Brain microvascular endothelial cell (primary cell): ENCODE measurements around the gene TNNC1.

Experiments
- DNase-seq: peaks from one replicate; pipeline ENCODE4 v3.0.0-alpha.2; 2020
- H3K27ac ChIP-seq: fragments of 250-450 bp; sonication (Bioruptor Pico); 2 replicates; pipeline ENCODE4 v1.5.1; 2020; ENCODE audit warnings: mild to moderate bottlenecking, moderate library complexity
- H3K27me3 ChIP-seq: fragments of 250-450 bp; sonication (Bioruptor Pico); replicated peaks from 2 replicates; pipeline ENCODE4 v1.5.1; 2020; ENCODE audit warnings: mild to moderate bottlenecking
- H3K36me3 ChIP-seq: fragments of 250-450 bp; sonication (Bioruptor Pico); replicated peaks from 2 replicates; pipeline ENCODE4 v1.5.1; 2020; ENCODE audit warnings: mild to moderate bottlenecking
- H3K4me3 ChIP-seq: 2 replicates; pipeline ENCODE4 v1.5.1; 2011; ENCODE audit warnings: low read depth, mild to moderate bottlenecking, control low read depth, low read length, moderate library complexity
- in situ Hi-C: cut with HindIII; loops from 2 replicates; pipeline ENCODE4 v1.10.0; 2017; ENCODE audit warnings: low sequenced_read_pairs, low pct_ligation_motif_present
- TF ChIP-seq, protein P1 (sequence below): IDR thresholded peaks from 2 replicates; pipeline ENCODE4 v1.5.1; 2011; ENCODE audit warnings: low read depth, mild to moderate bottlenecking, moderate library complexity, low read length, control low read depth, inconsistent platforms; ENCODE audit errors: missing control alignments

Gene TNNC1

DNA sequence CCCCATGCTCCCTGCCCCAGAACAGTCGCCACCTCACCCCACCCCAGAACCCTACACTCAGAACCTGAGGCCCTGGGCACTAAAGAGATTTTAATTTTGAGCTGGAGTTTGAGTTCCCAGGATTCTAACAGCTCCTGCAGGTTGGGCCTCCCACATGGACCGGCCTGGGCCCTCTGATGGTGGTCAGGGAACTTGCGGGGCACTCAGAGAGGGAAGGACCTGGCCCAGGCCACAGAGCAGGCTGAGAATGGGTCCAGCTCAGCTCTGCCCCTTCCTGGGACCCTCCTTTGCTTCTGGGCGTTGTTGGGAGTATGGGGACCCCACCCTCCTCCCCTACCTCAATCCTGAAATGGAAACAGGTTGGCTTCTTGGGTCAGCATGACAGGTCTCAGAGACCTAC is 7.8 kb downstream of the TNNC1 start:
- Histone ChIP-seq H3K36me3 (no peaks in the 10 kb centered on the region), H3K4me3 (no peak overlapping the region), H3K27ac (no peak overlapping the region), H3K27me3 (no peaks in the 10 kb centered on the region)
- in situ Hi-C loops: no loop called here
- TF ChIP-seq, protein P1, sequence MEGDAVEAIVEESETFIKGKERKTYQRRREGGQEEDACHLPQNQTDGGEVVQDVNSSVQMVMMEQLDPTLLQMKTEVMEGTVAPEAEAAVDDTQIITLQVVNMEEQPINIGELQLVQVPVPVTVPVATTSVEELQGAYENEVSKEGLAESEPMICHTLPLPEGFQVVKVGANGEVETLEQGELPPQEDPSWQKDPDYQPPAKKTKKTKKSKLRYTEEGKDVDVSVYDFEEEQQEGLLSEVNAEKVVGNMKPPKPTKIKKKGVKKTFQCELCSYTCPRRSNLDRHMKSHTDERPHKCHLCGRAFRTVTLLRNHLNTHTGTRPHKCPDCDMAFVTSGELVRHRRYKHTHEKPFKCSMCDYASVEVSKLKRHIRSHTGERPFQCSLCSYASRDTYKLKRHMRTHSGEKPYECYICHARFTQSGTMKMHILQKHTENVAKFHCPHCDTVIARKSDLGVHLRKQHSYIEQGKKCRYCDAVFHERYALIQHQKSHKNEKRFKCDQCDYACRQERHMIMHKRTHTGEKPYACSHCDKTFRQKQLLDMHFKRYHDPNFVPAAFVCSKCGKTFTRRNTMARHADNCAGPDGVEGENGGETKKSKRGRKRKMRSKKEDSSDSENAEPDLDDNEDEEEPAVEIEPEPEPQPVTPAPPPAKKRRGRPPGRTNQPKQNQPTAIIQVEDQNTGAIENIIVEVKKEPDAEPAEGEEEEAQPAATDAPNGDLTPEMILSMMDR: no peak
- DNase-seq: no peak

DNA sequence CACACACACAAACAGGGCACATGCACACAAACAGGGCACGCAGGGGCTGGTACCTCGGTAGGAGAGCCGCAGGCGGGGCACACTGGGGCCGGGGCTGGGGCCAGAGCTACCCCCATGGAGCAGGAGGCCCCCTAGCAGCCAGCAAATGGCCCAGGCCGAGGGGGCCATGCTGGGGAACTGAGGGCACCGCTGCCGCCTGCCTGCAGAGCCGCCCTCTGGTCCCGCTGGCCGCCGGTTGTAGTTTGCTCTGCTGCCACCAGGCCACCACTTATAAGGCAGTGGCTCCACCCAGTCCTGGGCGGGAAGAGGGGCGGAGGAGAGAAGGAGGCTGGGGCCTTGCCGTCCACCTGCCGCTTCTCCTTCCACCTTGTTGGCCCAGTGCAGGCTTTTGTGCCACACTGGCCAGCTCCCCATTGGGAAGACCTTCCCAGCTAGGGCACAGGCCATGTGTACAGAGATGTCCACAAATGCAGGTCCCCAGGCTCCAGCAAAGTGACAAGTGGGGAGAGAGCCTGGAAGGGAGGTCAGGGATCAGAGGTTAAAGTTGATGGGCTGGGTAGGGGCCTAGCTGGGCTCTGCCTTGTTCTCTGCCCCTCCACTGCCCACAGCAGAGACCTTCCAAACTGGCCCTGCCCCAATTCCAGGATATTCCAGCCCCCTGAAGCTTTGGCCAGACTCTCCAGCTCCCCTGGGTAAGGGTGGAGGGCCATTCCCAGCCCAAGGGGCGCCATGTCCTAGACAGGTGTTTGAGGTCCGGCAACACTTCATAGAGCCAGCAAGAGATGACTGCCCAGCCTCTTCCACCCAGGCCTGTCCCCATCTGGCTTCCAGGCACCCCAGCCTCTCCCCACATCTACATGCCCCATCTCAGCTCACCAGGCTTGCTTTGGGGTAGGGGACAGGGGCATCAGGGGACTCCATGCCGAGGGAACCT is 8.7 kb downstream of the TNNC1 start, which contains the start of gene SEMA3G:
Gene SEMA3G, minus strand, starts transcription at position 244 of the 934 bp plus-strand sequence. Its CDS starts 76 bp downstream, at position 168.
- H3K27ac ChIP-seq: no peak within 1 kb of the TSS
- peak; percentile 45 for DNase-seq
- in situ Hi-C loops: no loop called here
- H3K4me3 ChIP-seq: no peak within 1 kb of the TSS
- TF ChIP-seq, protein P1: peak; percentile 69
- no peaks in the 10 kb centered on the region for H3K36me3 ChIP-seq
- H3K27me3 ChIP-seq: no peaks in the 10 kb centered on the region

DNA sequence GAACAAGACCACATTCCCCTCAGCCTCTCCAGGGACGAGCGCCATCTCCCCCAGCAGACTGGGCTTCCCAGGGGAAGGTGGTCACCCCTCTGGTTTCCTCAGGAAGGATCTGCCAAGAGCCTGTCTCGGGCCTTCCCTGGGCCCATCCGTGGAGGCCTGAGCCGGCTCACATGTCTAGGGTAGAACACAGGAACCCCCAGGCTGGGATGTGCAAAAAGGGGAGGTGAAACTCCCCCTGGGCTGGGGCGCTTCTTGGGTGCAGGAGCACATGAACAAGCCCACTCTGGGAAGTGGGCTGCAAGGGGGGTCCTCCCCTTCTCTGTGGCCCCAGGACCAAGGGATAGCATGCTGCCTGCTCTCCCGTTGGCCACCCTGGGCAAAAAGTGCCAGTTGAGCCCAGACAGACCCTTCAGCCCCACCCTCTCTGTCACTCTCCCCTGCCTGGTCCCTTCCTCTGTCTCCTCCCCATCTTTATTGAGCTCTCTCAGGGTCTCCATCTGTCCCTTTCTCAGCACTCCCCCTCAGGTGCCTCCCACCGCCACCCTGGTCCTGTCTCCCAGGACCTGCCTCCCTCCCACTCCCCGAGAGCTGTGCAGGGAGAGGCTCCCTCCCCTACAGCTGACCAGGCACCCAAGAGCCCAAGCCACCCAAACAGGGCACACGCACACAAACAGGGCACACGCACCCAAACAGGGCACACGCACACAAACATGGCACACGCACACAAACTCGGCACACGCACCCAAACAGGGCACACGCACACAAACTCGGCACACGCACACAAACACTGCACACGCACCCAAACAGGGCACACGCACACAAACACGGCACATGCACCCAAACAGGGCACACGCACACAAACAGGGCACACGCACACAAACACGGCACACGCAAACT is 9.8 kb downstream of the TNNC1 start:
- Histone ChIP-seq H3K4me3 (no peak overlapping the region), H3K27me3 (no peaks in the 10 kb centered on the region), H3K27ac (no peak overlapping the region), H3K36me3 (no peaks in the 10 kb centered on the region)
- in situ Hi-C loops: no loop called here
- DNase-seq: no peak
- TF ChIP-seq, protein P1: no peak

DNA sequence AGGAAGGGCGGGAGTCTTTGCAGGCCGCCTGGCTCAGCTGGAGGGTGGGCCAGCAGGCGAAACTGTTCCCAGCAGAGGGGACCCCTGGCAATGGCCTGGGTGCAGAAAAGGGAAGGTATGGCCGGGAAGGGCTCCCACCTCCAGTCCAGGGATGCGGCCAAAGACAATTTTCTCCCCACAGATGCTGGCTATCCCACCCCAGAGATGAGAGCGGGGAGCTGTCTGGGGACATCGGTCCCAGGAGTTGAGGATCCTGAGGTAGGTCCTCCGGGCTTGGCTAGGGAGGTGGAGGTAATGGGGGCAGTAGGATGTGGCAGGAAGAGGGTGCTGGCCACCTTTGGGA is 10.6 kb downstream of the TNNC1 start:
- TF ChIP-seq, protein P1: no peak
- no peaks in the 10 kb centered on the region for H3K36me3 ChIP-seq
- no peak for DNase-seq
- in situ Hi-C loops: no loop called here
- H3K4me3 ChIP-seq: no peak overlapping the region
- H3K27me3 ChIP-seq: no peaks in the 10 kb centered on the region
- no peak overlapping the region for H3K27ac ChIP-seq

DNA sequence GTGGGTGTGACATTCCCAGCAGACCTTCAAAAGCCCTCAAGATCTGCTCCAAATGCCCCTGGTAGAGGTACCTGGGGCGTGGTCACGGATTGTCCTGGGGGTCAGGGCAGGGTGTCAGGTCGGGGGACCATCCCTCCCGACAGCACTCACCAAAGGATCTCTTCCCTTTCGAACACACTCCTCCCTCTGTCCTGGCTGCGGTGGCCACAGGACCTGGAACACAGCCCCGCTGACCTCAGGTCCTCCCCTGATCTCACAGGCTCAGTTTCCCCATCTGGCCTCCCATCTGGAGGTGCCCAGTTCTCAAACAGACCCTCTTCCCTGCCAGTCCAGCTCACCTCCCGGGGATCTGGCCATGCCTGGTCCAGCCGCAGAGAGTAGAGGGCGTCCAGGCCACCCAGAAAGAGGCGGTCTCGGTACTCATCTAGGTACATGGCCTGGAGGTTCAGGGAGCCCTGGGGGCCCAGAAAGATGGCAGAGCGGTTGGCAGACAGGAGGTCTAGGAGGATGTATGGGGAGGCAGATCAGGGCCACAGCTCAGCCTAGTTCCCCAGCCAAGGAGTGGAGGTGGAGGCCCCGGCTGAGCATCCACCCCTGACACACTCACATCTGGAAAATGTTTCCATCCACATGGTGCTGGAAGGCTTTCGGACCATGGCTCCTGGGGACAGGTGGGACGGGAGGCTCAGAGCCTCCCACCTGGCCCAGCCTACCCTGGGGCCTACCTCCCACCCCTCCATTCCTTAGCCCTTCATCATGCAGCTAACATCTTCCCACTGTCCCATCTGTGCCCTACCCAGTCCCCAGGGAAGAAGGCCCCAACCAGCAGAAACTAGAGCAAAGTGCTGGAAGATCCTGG is 11.2 kb downstream of the TNNC1 start:
- no peak for DNase-seq
- H3K36me3 ChIP-seq: no peaks in the 10 kb centered on the region
- H3K27me3 ChIP-seq: no peaks in the 10 kb centered on the region
- H3K4me3 ChIP-seq: no peak overlapping the region
- no peak overlapping the region for H3K27ac ChIP-seq
- TF ChIP-seq, protein P1: no peak
- in situ Hi-C loops: no loop called here
